LNCAP (cell line): ENCODE results near the gene ESYT2.

Experiments
- CTCF ChIP-seq: fragments of 450-650 bp; IDR thresholded peaks from 2 replicates; pipeline ENCODE4 v1.5.1; 2017; ENCODE audit warnings: mild to moderate bottlenecking

Gene ESYT2

DNA sequence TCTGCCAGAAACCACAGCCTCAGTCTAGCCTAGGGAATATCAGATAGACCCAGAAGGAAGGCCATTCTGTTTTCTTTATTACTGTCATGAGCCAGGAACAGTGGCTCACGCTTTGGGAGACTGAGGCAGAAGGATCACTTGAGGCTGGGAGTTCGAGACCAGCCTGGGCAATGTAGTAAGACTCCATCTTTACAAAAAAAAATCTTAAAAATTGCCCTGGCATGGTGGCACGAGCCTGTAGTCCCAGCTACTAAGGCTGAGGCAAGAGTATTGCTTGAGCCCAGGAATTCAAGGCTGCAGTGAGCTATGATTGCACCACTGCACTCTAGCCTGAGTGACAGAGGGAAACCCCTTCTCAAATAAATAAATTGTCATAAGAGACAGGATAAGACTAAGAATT lies 3.7 kb upstream of the ESYT2 start:
- no peak for TF ChIP-seq CTCF

DNA sequence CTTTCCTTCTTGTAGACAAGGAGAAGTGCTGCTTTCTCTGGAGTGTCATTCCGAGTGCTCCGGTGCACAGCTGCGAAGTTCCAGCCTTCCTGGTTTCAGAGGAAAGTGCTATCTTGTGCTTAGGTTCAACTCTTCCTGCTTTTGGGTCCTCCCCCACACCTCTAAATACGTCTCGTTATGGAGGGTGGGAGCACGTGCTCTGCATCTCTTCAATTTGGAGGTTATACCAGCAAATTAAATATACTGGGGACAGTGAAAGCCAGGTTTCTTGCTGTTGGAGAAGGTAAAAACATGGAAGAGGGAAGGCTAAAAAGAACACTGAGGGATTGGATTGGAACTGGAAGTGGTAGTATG lies 2.4 kb upstream of the ESYT2 start:
- TF ChIP-seq CTCF, result no peak

GRCh38 chr7:158830211-158830723 lies 958 bp upstream of the ESYT2 start:
- no peak for TF ChIP-seq CTCF

- TF ChIP-seq CTCF, result peak; percentile 11; the same call in 1 of the 2 replicates
These were observed 328 bp downstream of the ESYT2 start for GRCh38 chr7:158829021-158829341.

DNA sequence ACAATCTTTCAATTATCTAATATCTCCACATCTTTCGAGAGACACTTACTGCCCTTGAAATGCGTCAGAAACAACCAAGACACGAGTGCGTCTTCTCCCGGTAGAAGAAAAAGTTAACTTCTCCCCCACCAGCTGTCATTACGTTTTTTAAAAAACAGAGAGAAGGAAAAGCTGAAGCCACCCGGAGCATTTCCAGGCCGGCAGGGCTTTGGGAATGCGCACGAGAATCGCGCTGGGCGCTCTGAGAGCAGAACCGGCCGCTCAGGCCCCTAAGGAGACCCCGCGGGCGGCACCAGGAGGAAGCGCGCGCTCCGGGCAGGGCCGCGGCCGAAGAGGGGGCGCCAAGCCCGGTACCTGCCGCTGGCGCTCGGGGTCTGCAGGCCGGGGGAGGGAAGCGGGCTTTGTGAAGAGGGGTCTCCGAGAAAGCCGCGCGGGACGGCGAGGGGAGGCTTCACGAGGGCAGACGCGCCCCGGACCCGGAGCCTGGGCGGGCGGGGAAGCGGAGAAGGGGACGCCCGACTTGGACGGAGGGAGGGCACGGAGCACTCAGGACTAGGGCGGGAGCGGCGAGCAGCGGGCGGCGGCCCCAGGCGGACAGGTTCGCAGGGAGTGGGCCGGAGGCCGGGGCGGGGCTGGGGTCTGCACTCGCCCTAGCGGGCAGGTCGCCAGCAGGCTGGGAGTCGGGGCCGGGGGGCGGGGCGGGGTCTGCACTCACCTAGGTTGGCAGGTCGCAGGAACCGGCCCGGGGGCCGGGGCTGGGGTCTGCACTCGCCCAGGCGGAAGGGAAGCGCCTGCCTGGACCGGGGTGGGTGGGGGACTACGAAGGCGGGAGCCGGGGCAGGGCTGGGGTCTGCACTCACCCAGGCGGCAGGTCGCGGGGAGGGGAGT lies 932 bp downstream of the ESYT2 start:
- no peak for TF ChIP-seq CTCF

DNA sequence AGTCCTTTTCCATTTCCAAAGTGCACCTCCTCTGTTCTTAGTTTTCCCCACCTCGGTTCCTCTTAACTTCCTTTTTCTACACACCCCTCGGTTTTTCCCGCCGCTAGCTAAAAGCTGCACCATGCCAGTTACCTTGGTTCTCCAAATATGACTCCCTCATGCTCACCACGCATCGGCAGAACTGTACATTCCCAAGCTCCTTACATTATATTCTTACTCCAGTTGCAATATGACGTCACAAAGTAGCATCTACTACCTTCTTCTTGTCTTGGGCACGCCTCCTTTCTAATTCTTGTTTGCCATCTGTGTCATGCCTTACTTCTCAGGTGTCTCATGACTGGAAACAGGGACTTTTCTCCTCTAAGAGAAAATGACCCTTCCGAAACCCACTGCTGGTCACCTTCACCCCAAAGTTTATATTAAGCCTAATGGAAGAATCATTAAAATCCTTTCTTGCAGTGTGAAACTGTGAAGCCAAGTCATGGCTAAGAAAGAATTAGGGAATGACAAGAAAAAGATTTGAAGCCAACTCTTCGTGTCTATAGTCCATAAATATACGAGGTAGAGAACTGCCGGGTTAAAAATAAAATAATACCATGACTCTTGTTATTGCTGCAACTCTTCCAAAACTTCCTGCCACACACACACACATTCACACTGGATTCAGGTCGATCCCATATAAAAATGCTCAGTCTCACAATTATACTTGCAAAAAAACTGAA lies 1.7 kb downstream of the ESYT2 start:
- TF ChIP-seq CTCF, result no peak

- TF ChIP-seq CTCF, result no peak
These were observed 3.5 kb downstream of the ESYT2 start for GRCh38 chr7:158825628-158826289.
